Measurements from ENCODE around the gene TLX2. TPM values are rescaled to one million over a fixed set of nuclear protein-coding genes. Genes with fewer than 3 reads are reported as not detected.

Gene TLX2
- total RNA-seq, 2 experiments from 2014 or later, result 0.16 TPM; not detected in 1

DNA sequence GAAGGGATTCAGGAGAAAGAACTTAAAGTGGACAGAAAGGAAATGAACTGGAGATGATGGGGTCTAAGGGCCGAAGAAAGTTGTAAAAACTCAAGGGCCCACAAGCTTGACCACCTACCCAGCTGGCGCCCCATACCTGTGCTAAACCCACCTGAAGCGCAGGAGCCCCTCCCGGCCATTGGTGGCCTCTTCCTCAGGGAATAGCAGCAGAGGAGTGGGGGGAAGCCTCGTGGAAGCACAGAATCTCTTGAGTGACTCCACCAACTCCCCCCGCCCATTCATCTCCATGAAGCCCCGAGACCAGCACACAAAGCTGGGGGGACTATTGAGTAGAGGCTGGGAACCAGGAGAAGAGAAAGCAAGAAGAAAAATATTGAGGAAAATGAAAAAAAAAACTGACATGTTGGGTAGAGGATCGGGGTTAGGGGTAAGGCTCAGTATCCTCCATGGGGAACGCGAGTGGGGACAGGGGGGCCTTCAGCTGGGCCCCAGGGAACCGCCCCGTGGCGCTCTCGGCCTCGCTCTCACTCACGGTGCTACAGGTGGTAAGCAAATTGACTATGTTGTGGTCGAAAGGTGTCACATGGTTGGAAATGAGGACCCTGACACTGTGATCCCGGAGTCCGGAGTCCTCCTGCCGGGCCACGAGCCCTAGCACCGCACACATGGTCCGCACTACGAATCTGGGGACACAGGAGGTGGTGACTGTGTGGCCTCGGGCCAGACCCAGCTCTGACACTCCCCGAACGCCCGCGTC is 14.5 kb downstream of the TLX2 start:
- ChIA-PET CTCF (interaction anchor here (0.9 to 6.4 kb wide), 8 partner anchors 8 to 60 kb away, joined by 3 to 54 read pairs (median 5); partner anchors contain the start of genes CCDC142 and TTC31), POLR2A (interaction anchor here (0.6 to 4.1 kb wide), 16 partner anchors 8 to 791 kb away, joined by 3 to 38 read pairs (median 4); partner anchors contain the start of genes CCDC142, INO80B, PCGF1 and TTC31)
- ATAC-seq (peak; percentile 0), DNase-seq (peak; percentile 49)
- intact Hi-C loops (cut with micrococcal nuclease), result no loop called here
- Mint-ChIP-seq H3K4me1 (ENCODE audit: low read depth) (peaks cover 40% of the 10 kb centered on the region), H3K27ac (peak overlapping the region; percentile 93), H3K4me3 (peak overlapping the region; percentile 98), H3K27me3 (no peaks in the 10 kb centered on the region), H3K36me3 (ENCODE audit: low read depth) (peaks cover 68% of the 10 kb centered on the region), H3K9me3 (no peaks in the 10 kb centered on the region)
- TF ChIP-seq, protein P1, sequence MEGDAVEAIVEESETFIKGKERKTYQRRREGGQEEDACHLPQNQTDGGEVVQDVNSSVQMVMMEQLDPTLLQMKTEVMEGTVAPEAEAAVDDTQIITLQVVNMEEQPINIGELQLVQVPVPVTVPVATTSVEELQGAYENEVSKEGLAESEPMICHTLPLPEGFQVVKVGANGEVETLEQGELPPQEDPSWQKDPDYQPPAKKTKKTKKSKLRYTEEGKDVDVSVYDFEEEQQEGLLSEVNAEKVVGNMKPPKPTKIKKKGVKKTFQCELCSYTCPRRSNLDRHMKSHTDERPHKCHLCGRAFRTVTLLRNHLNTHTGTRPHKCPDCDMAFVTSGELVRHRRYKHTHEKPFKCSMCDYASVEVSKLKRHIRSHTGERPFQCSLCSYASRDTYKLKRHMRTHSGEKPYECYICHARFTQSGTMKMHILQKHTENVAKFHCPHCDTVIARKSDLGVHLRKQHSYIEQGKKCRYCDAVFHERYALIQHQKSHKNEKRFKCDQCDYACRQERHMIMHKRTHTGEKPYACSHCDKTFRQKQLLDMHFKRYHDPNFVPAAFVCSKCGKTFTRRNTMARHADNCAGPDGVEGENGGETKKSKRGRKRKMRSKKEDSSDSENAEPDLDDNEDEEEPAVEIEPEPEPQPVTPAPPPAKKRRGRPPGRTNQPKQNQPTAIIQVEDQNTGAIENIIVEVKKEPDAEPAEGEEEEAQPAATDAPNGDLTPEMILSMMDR (IDR thresholded peaks at IDR 0.05), result no peak

DNA sequence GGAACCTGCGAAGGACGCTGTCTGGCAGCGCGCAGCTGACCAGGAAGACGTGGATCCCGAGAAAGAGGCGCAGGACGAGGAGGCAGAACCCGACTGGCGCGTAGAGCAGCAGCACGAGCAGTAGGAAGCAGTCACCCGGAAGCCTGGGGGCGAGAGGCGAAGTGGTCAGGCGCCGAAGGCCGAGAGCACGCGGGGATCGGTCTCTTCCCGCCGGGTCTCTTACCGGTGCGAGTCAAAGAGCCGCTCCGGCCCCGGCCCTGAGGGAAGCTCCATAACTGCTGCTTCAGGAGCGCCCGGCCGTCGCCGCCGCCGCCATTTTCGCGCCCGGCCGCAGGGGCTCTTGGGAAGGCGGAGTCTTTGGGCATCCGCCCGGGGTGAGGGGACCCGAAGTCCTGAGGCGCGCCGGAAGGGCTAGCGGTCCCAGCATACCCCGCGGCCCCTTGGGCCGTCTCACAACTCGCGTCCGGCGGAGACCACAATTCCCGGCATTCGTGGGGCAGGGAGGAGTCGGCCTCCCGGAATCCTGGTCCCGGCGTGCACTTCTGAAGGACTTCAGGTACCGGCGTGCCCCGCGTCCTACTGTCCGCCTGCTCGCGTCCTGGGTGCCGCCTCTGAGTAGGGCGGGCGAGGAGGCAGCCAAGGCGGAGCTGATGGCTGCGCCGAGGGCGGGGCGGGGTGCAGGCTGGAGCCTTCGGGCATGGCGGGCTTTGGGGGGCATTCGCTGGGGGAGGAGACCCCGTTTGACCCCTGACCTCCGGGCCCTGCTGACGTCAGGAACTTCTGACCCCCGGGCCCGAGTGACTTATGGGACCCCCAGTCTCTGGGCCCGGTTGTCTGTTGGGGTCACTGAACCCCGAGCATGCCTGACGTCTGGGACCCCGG is 15.3 kb downstream of the TLX2 start, which contains the start of the genes AUP1 and HTRA2:
TSS of gene AUP1 (minus strand) at position 350 of the 882 bp plus-strand sequence. CDS start at position 273, 77 bp downstream.
TSS of gene HTRA2 (plus strand) at position 577 of the 882 bp plus-strand sequence. CDS start at position 651, 74 bp downstream.
- no peaks in the 10 kb centered on the region for H3K9me3 Mint-ChIP-seq
- peak; percentile 98 for DNase-seq
- peak within 1 kb of the TSS; percentile 93 for H3K27ac Mint-ChIP-seq
- peak within 1 kb of the TSS; percentile 98 for H3K4me3 Mint-ChIP-seq
- CTCF ChIA-PET, result interaction anchor here (0.9 to 6.4 kb wide), 9 partner anchors 9 to 72 kb away, joined by 3 to 54 read pairs (median 6); partner anchors contain the start of genes CCDC142, TTC31 and WBP1
- ATAC-seq, result peak; percentile 86
- POLR2A ChIA-PET, result interaction anchor here (0.6 to 4.1 kb wide), 18 partner anchors 9 to 792 kb away, joined by 3 to 38 read pairs (median 4); partner anchors contain the start of genes CCDC142, INO80B, PCGF1 and TTC31
- H3K36me3 Mint-ChIP-seq (ENCODE audit: low read depth), result peaks cover 68% of the 10 kb centered on the region
- H3K27me3 Mint-ChIP-seq, result no peaks in the 10 kb centered on the region
- peaks cover 40% of the 10 kb centered on the region for H3K4me1 Mint-ChIP-seq (ENCODE audit: low read depth)
- TF ChIP-seq, protein P1 (IDR thresholded peaks at IDR 0.05), result no peak
- intact Hi-C loops (cut with micrococcal nuclease), result loop anchor here (5.0 kb wide), 2 partner anchors 47 to 58 kb away; partner anchors contain the start of genes CCDC142 and TTC31

DNA sequence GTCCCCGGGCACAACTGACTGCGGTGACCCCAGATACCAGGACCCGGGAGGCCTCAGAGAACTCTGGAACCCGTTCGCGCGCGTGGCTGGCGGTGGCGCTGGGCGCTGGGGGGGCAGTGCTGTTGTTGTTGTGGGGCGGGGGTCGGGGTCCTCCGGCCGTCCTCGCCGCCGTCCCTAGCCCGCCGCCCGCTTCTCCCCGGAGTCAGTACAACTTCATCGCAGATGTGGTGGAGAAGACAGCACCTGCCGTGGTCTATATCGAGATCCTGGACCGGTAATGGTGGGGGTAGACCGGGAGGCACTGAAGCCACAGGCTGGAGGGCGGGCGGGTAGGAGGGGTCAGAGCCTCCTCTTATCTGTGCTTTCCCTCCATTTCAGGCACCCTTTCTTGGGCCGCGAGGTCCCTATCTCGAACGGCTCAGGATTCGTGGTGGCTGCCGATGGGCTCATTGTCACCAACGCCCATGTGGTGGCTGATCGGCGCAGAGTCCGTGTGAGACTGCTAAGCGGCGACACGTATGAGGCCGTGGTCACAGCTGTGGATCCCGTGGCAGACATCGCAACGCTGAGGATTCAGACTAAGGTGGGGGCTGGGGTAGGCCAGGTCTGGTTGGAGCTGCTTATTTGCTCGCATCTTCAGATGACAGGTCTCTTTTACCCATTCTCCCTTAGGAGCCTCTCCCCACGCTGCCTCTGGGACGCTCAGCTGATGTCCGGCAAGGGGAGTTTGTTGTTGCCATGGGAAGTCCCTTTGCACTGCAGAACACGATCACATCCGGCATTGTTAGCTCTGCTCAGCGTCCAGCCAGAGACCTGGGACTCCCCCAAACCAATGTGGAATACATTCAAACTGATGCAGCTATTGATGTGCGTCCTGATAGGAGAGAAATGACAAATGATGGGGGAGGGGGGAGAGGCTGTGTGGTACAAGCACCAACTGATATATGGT is 16.3 kb downstream of the TLX2 start:
- ChIA-PET CTCF (interaction anchor here (0.7 to 6.4 kb wide), 22 partner anchors 8 to 109 kb away, joined by 3 to 54 read pairs (median 4); partner anchors contain the start of genes C2orf81, CCDC142, LBX2 and TTC31), POLR2A (interaction anchor here (0.7 to 4.1 kb wide), 12 partner anchors 22 to 135 kb away, joined by 3 to 38 read pairs (median 3); partner anchors contain the start of genes CCDC142, INO80B, PCGF1 and TTC31)
- ATAC-seq (peak; percentile 40), DNase-seq (peak; percentile 74)
- no peaks in the 10 kb centered on the region for H3K27me3 Mint-ChIP-seq
- intact Hi-C loops (cut with micrococcal nuclease), result loop anchor here (5.0 kb wide), 2 partner anchors 48 to 57 kb away; partner anchors contain the start of genes CCDC142 and TTC31
- TF ChIP-seq, protein P1 (IDR thresholded peaks at IDR 0.05), result no peak
- H3K4me1 Mint-ChIP-seq (ENCODE audit: low read depth), result peaks cover 40% of the 10 kb centered on the region
- peaks cover 62% of the 10 kb centered on the region for H3K36me3 Mint-ChIP-seq (ENCODE audit: low read depth)
- no peaks in the 10 kb centered on the region for H3K9me3 Mint-ChIP-seq
- peak overlapping the region; percentile 98 for H3K4me3 Mint-ChIP-seq
- H3K27ac Mint-ChIP-seq, result peak overlapping the region; percentile 93

DNA sequence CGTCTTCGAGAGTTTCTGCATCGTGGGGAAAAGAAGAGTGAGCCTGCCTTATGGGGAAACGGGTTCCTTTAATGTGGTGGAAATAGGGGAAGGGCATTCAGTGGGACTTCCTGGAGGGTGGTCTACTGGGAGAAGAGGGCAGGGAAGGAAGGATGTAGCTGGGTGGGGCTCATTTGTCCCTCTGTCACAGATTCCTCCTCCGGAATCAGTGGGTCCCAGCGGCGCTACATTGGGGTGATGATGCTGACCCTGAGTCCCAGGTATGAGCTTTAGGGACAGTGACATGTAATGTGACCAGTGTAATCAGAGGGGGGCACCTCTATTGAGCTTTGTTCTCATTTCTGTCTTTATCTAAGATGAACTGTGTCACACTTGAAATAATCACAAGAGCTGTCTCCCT is 17.4 kb downstream of the TLX2 start:
- intact Hi-C loops (cut with micrococcal nuclease), result loop anchor here (5.0 kb wide), 2 partner anchors 49 to 56 kb away; partner anchors contain the start of genes CCDC142 and TTC31
- TF ChIP-seq, protein P1 (IDR thresholded peaks at IDR 0.05), result no peak
- no peak for DNase-seq
- no peaks in the 10 kb centered on the region for H3K27me3 Mint-ChIP-seq
- peaks cover 36% of the 10 kb centered on the region for H3K4me1 Mint-ChIP-seq (ENCODE audit: low read depth)
- H3K9me3 Mint-ChIP-seq, result no peaks in the 10 kb centered on the region
- CTCF ChIA-PET, result interaction anchor here (0.7 to 6.4 kb wide), 30 partner anchors 8 to 196 kb away, joined by 3 to 54 read pairs (median 4); partner anchors contain the start of genes C2orf81, CCDC142, INO80B and LBX2
- no peak for ATAC-seq
- H3K36me3 Mint-ChIP-seq (ENCODE audit: low read depth), result peaks cover 52% of the 10 kb centered on the region
- POLR2A ChIA-PET, result interaction anchor here (0.9 to 4.1 kb wide), 8 partner anchors 11 to 136 kb away, joined by 3 to 38 read pairs (median 4); partner anchors contain the start of genes CCDC142, DOK1, LOXL3 and TTC31
- peak overlapping the region; percentile 67 for H3K27ac Mint-ChIP-seq
- H3K4me3 Mint-ChIP-seq, result peak overlapping the region; percentile 98

Data from activated CD8-positive, alpha-beta T cell treated with anti-CD3 and anti-CD28 coated beads for 36 hours (primary cell).